GM19035 (cell line): ENCODE measurements around the gene CRYBG1.
"Not testable (repeated sequence)": the region's sequence is repeated elsewhere in the genome, so short reads cannot be mapped to it uniquely, and the experiment has no call there.

Experiments used
- ATAC-seq: cut with Tn5 transposase; IDR thresholded peaks from one replicate; pipeline ENCODE4 v1.9.1; 2021; ENCODE audit not compliant: unreplicated experiment

Gene CRYBG1

GRCh38 chr6:106496823-106497222, 136.3 kb downstream of the CRYBG1 start:
- no peak for ATAC-seq

DNA sequence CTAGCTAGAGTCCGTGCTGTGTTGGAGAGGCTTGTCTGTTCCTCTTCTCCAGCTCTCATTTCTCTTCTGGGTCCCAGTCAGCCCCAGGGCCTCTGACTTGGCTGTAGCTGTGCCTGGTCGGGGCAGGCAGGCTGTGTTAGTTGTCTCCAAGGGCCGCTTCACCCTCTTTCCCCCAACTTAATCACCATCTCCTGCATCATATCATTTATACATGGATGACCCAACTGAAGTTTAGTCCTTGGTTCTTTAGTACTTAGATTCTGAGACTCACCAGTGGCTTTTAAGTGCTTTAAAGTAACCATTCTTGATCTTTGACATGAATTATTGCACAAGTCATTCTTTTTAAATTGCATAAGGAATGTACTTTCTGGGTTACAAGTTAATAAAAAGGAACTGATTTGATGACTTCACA, 141.4 kb downstream of the CRYBG1 start:
- no peak for ATAC-seq

DNA sequence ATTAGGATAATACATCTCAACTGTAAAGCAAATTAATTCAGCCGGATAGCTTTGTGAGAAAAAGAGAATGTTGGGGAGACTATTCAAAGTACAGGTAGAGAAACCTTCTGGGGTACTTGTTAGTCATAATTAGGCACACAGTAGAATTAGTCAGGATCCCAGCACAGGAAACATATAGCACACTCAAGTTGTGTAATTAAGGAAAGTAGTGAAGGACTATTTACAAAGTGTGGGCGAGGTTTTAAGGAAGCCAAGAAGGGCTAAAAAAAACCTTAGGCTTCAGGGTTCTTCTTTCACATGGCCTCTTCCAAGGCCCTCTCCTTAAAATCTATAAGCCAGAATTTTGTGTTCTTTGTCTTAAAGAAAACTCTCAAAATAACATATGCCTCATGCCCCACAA, 142.0 kb downstream of the CRYBG1 start:
- ATAC-seq: no peak

- no peak for ATAC-seq
Observed at GRCh38 chr6:106508277-106508676, 147.8 kb downstream of the CRYBG1 start.

DNA sequence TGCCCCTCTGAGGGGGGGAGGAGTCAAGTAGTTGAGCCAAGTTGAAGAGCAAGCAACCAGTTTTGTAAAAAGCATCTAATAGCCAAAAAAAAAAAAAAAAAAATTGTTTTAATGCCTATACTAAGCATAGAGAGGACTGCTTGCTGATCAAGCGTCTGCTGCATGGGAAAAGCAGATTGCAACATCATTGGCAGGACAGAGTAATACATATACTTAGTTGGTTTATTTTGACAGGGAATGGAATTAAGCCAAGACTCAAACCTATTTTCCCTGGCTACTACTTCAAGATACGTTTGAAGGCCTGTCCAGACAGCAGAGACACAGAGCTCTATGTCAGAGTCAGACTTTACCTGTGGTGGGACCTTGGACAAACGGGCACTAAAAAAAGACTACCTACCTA, 148.3 kb downstream of the CRYBG1 start:
- ATAC-seq: no peak

- ATAC-seq: no peak
Observed at GRCh38 chr6:106509420-106510089, 149.0 kb downstream of the CRYBG1 start.

DNA sequence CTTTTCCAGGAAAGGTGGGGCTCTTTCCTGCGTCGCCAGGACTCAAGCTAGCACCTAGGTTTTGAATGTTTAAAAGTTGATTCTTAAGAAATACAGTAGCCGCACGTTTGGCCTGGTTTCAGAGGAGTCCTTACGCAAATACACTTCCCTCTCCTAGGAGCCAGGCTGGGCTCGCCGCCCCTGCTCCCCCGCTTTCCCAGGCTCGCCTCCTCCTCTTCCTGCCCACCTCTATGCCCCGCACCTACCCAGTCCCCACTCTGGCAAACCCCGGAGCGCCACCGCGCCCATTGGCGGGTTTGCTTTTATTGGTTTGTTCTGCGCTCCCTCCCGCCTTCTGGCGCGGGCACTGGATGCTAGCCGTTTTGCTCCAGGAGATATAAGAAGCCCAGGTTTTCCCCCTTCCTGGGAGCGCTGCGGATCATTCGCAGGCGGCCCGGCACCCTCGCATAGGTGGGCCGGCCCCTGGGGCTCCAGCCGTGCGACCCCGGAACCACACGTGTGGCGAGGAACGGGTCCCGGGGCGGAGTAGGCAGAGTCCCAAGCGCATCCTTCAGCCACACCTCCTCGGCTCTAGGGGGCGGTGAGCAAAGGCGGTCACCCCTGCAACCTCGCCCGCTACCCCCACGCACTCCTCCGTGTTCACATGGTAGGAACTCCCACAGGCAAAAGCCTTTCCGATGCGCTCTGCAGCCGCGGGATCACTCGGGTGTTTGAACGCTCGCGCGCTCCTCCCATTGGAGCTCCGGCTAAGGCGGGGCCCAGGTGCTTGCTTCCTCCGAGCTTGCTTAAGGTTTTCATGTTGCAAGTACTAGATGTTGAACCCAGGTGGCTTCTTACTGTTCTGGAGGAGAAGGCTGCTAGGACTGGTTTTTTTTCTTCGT, 149.8 kb downstream of the CRYBG1 start:
- no peak for ATAC-seq

DNA sequence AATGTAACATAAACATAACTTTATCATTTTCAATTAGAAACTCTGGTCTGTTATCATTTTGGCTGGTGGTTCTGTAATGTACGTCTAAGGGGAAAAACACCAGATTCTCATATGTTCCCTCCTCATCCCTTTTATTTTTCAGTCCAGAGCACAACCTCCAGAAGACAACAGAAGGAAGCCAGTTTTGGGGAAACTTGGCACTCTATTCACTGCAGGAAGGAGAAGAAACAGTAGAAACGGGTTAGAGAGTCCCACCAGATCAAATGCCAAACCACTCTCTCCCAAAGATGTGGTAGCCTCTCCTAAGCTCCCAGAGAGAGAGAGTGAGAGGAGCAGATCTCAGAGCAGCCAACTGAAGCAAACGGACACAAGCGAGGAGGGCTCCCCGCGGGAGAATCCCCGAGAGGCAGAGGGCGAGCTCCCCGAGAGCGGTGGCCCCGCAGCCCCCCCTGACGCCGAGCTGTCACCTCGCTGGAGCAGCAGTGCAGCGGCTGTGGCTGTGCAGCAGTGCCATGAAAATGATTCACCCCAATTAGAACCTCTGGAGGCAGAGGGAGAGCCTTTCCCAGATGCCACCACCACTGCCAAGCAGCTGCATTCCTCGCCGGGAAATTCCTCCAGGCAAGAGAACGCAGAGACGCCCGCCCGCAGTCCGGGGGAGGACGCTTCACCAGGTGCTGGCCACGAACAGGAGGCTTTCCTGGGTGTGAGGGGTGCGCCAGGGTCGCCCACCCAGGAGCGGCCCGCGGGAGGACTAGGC, 151.0 kb downstream of the CRYBG1 start:
- ATAC-seq: no peak

DNA sequence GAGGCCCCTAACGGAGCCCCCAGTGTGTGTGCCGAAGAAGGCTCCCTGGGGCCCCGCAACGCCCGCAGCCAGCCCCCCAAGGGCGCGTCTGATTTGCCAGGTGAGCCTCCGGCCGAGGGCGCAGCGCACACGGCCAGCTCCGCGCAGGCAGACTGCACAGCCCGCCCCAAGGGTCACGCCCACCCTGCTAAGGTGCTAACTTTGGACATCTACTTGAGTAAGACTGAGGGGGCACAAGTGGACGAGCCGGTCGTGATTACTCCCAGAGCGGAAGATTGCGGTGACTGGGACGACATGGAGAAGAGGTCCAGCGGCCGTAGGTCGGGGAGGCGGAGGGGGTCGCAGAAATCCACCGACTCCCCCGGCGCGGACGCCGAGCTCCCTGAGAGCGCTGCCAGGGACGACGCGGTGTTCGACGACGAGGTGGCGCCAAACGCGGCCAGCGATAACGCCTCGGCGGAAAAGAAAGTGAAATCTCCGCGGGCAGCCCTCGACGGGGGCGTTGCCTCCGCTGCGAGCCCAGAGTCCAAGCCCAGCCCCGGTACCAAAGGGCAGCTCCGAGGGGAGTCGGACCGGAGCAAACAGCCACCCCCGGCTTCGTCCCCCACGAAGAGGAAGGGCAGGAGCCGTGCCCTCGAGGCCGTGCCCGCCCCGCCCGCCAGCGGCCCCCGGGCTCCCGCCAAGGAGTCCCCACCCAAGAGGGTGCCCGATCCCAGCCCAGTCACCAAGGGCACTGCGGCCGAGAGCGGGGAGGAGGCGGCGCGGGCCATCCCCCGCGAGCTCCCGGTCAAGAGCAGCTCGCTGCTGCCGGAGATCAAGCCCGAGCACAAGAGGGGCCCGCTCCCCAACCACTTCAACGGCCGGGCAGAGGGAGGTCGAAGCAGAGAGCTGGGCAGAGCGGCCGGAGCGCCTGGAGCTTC, 151.8 kb downstream of the CRYBG1 start:
- peak; percentile 65 for ATAC-seq

DNA sequence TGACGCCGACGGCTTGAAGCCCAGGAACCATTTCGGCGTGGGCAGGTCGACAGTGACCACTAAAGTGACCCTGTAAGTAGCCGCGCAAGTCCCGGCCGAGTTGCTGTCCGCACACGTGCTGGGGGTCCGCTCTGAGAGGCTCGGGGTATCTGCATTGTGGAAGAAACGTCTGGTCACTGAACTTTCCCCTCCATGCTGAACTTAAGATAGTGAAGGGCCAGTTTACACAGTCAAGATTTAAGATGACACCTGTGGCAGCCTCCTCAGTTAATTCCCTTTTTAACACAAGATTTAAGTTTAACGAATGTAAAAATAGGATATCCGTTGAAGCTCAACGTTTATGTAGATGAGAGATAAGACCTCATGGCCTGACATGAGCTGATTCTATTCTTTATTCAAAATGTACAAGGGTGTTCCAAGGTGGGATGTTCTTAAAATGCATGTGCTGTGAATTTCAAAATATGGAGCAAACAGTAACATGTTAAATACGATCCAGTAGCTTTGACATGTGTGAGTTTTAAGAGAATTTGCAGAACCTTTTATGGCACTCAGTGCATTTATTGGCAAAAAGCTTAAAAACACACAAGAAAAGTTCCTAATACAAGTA, 152.6 kb downstream of the CRYBG1 start:
- ATAC-seq: no peak

DNA sequence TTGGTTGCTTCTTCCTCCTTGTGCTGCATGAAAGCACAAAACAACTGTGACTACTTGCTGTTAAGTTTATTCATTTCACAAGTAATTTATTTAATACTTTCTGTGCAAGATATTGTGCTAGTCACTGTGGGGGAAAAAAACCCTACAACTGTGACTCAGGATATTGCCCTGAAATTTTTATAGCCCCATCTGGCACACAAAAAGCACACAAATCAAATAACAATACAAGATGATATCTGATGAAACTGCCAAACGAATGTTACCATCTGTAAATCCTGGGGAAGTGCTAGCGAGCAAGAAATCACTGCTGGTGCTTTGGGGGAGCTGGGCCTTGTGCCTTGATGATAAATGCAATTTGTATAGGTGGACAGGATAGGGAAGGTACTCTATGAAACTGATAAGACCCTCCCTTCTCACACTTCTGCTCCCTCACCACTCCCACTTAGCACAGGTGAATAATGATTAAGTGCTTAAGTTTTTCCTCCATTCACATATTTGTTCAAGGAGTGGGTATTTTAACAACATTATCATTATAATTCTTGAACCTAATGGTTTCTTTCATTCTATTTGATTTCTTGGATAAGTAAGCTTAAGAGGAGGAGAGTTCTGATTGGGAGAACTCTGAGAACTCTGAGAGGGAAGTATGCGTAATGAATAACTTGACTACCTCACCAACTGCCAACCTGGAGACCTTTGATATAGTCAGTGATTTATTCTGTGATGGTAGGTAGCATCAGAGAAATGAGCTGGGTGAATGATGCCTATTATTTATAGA, 153.5 kb downstream of the CRYBG1 start:
- no peak for ATAC-seq

- ATAC-seq: no peak
Observed at GRCh38 chr6:106514583-106514885, 154.0 kb downstream of the CRYBG1 start.

GRCh38 chr6:106515582-106515981, 155.1 kb downstream of the CRYBG1 start:
- not testable (repeated sequence) for ATAC-seq

GRCh38 chr6:106516616-106517015, 156.1 kb downstream of the CRYBG1 start:
- ATAC-seq: no peak

- ATAC-seq: no peak
Observed at GRCh38 chr6:106517706-106518105, 157.2 kb downstream of the CRYBG1 start.

DNA sequence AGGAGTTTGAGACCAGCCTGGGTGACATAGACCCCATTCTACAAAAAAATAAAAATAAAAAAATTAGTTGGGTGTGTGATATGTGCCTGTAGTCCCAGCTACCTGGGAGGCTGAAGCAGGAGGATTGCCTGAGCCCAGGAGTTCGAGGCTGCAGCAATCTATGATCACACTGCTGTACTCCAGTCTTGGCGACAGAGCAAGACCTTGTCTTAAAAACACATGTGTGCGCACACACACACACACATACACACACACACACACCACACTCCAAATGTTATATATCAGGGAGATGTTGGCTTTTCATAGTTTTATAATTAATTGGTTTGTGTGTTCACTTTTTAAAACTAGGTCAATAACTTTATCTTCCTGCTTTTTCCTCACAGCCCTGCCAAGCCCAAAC, 158.2 kb downstream of the CRYBG1 start:
- no peak for ATAC-seq

DNA sequence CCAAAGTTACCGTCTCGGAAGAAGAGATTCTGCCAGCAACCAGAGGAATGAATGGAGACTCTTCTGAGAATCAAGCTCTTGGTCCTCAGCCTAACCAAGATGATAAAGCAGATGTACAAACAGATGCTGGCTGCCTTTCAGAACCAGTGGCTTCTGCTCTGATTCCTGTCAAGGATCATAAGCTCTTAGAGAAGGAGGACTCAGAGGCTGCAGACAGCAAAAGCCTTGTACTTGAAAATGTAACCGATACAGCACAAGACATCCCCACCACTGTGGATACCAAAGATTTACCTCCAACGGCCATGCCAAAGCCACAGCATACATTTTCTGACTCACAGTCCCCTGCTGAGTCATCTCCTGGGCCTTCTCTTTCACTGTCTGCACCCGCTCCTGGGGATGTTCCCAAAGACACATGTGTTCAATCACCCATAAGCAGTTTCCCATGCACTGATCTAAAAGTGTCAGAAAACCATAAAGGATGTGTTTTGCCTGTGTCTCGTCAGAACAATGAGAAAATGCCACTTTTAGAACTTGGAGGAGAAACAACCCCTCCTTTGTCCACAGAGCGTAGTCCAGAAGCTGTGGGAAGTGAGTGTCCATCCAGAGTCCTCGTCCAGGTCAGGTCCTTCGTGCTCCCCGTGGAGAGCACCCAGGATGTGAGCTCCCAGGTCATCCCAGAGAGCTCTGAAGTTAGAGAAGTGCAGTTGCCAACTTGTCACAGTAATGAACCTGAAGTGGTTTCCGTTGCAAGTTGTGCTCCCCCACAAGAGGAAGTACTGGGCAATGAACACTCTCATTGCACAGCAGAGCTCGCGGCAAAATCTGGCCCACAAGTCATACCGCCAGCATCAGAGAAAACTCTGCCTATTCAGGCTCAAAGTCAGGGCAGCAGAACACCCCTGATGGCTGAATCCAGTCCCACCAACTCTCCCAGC, 159.2 kb downstream of the CRYBG1 start:
- peak; percentile 52 for ATAC-seq

- peak; percentile 65 for ATAC-seq
Observed at GRCh38 chr6:106520711-106521401, 160.3 kb downstream of the CRYBG1 start.
